Neural cell (in vitro differentiated cells): ENCODE results near the gene CHST13. TPM values are rescaled to one million over a fixed set of nuclear protein-coding genes. Genes with fewer than 3 reads are reported as not detected.

Source experiments
- H2AFZ ChIP-seq: fragments of 200-600, 300-800 bp; sonication (generic), shearing (Covaris generic); 2 replicates; pipeline ENCODE4 v1.6.0; 2014; ENCODE audit warnings: low read depth, mild to moderate bottlenecking, antibody characterized with exemption, low read length, moderate library complexity
- H3F3A ChIP-seq: fragments of 200-600 bp; shearing (Covaris generic); 2 replicates; pipeline ENCODE4 v1.6.1; 2016; ENCODE audit warnings: mild to moderate bottlenecking, moderate library complexity, mixed read lengths, antibody characterized with exemption, low read length; ENCODE audit not compliant: insufficient read depth, poor library complexity, severe bottlenecking
- H3K27ac ChIP-seq: fragments of 200-600, 300-800 bp; sonication (generic), shearing (Covaris generic); 2 replicates; pipeline ENCODE4 v1.5.1; 2014; ENCODE audit warnings: mild to moderate bottlenecking, low read length, moderate library complexity
- H3K27me3 ChIP-seq: fragments of 300-800, 200-600 bp; sonication (generic), shearing (Covaris generic); 2 replicates; pipeline ENCODE4 v1.6.0; 2014; ENCODE audit warnings: mild to moderate bottlenecking, low read depth, low read length, moderate library complexity; ENCODE audit not compliant: insufficient read depth
- H3K36me3 ChIP-seq: fragments of 300-800, 200-600 bp; sonication (generic), shearing (Covaris generic); 2 replicates; pipeline ENCODE4 v1.5.1; 2014; ENCODE audit warnings: mild to moderate bottlenecking, antibody characterized with exemption, low read length, moderate library complexity; ENCODE audit not compliant: insufficient read depth
- H3K4me2 ChIP-seq: fragments of 300-800, 200-600 bp; sonication (generic), shearing (Covaris generic); 2 replicates; pipeline ENCODE4 v1.6.0; 2014; ENCODE audit warnings: mild to moderate bottlenecking, low read length
- H3K4me3 ChIP-seq: fragments of 300-800, 200-600 bp; sonication (generic), shearing (Covaris generic); 2 replicates; pipeline ENCODE4 v1.5.1; 2014; ENCODE audit warnings: mild to moderate bottlenecking, low read length, moderate library complexity
- H3K79me2 ChIP-seq: fragments of 200-600 bp; shearing (Covaris generic); replicated peaks from 2 replicates; pipeline ENCODE4 v1.6.0; 2014; ENCODE audit warnings: mild to moderate bottlenecking, low read length, moderate library complexity; ENCODE audit not compliant: insufficient read depth
- H3K9ac ChIP-seq: fragments of 300-800, 200-600 bp; sonication (generic), shearing (Covaris generic); 2 replicates; pipeline ENCODE4 v1.6.1; 2016; ENCODE audit warnings: mild to moderate bottlenecking, low read length, mixed read lengths
- H3K9me2 ChIP-seq: fragments of 200-600 bp; shearing (Covaris generic); 2 replicates; pipeline ENCODE4 v1.6.1; 2016; ENCODE audit warnings: mild to moderate bottlenecking, low read length, mixed read lengths; ENCODE audit not compliant: insufficient read depth
- H3K9me3 ChIP-seq: fragments of 200-600, 300-800 bp; sonication (generic), shearing (Covaris generic); 2 replicates; pipeline ENCODE4 v1.6.1; 2016; ENCODE audit warnings: mild to moderate bottlenecking, mixed run types, low read length, moderate library complexity, mixed read lengths
- H4K20me1 ChIP-seq: fragments of 200-600 bp; shearing (Covaris generic); 2 replicates; pipeline ENCODE4 v1.6.1; 2016; ENCODE audit warnings: mild to moderate bottlenecking, mixed run types; ENCODE audit not compliant: insufficient read depth
- CTCF ChIP-seq: fragments of 450-650 bp; IDR thresholded peaks from 2 replicates; pipeline ENCODE4 v1.5.1; 2014; ENCODE audit warnings: antibody characterized with exemption, mild to moderate bottlenecking, moderate library complexity; ENCODE audit not compliant: poor library complexity, severe bottlenecking
- EP300 ChIP-seq: fragments of 450-650 bp; conservative IDR thresholded peaks from 2 replicates; pipeline ENCODE4 v1.6.1; 2014; ENCODE audit warnings: antibody characterized with exemption, mild to moderate bottlenecking, moderate library complexity; ENCODE audit not compliant: poor library complexity, severe bottlenecking
- EZH2 ChIP-seq: fragments of 200-600, 300-800 bp; shearing (Covaris generic), sonication (generic); IDR thresholded peaks from 2 replicates; pipeline ENCODE4 v1.6.1; 2014; ENCODE audit warnings: antibody characterized with exemption, low read length, borderline replicate concordance, mild to moderate bottlenecking; ENCODE audit not compliant: insufficient read depth, poor library complexity, severe bottlenecking
- MXI1 ChIP-seq: fragments of 450-650 bp; conservative IDR thresholded peaks from 2 replicates; pipeline ENCODE4 v1.6.1; 2014; ENCODE audit warnings: antibody characterized with exemption, mild to moderate bottlenecking; ENCODE audit not compliant: poor library complexity, severe bottlenecking
- POLR2AphosphoS5 ChIP-seq: IDR thresholded peaks from 2 replicates; pipeline ENCODE4 v1.6.1; 2012
- RAD21 ChIP-seq: fragments of 450-650 bp; conservative IDR thresholded peaks from 2 replicates; pipeline ENCODE4 v1.6.1; 2014; ENCODE audit warnings: antibody characterized with exemption, mild to moderate bottlenecking, moderate library complexity
- REST ChIP-seq: IDR thresholded peaks from 2 replicates; pipeline ENCODE4 v1.6.1; 2012; ENCODE audit warnings: borderline replicate concordance
- SMC3 ChIP-seq: fragments of 450-650 bp; conservative IDR thresholded peaks from 2 replicates; pipeline ENCODE4 v1.6.1; 2014; ENCODE audit warnings: antibody characterized with exemption, mild to moderate bottlenecking, moderate library complexity; ENCODE audit not compliant: poor library complexity
- TAF1 ChIP-seq: IDR thresholded peaks from 2 replicates; pipeline ENCODE4 v1.6.1; 2012; ENCODE audit warnings: low read depth
- polyA plus RNA-seq: library from polyadenylated mRNA; depleted of rRNA; stranded (reverse); fragments of >200 nt; gene quantifications from 2 replicates; pipeline ENCODE4 v1.2.3, GENCODE V29; 2014

CHST13 gene
- polyA plus RNA-seq, 1 donor from 2014 or later = not detected

- no peaks in the 10 kb centered on the region for H3K36me3 ChIP-seq
- H2AFZ ChIP-seq = no peak overlapping the region
- H3K4me3 ChIP-seq = no peak overlapping the region
- H3K4me2 ChIP-seq = no peak overlapping the region
- H3K27ac ChIP-seq = no peak overlapping the region
- TF ChIP-seq POLR2AphosphoS5 = no peak
- TF ChIP-seq EZH2 = no peak
- no peak for TF ChIP-seq RAD21
- TF ChIP-seq REST = no peak
- no peak for TF ChIP-seq EP300
- TF ChIP-seq TAF1 = no peak
- no peak for TF ChIP-seq MXI1
- no peak for TF ChIP-seq CTCF
- no peak for TF ChIP-seq SMC3
- H4K20me1 ChIP-seq = no peaks in the 10 kb centered on the region
- H3F3A ChIP-seq = no peaks in the 10 kb centered on the region
- no peaks in the 10 kb centered on the region for H3K9me3 ChIP-seq
- no peaks in the 10 kb centered on the region for H3K79me2 ChIP-seq
- H3K9ac ChIP-seq = no peak overlapping the region
- no peaks in the 10 kb centered on the region for H3K27me3 ChIP-seq
- no peaks in the 10 kb centered on the region for H3K9me2 ChIP-seq
These were observed 19.6 kb downstream of the CHST13 start for GRCh38 chr3:126543457-126544061.

GRCh38 chr3:126544596-126545281, 20.8 kb downstream of the CHST13 start:
- no peaks in the 10 kb centered on the region for H3K9me2 ChIP-seq
- no peak overlapping the region for H3K27ac ChIP-seq
- H4K20me1 ChIP-seq = no peaks in the 10 kb centered on the region
- no peaks in the 10 kb centered on the region for H3K36me3 ChIP-seq
- no peaks in the 10 kb centered on the region for H3K9me3 ChIP-seq
- no peak overlapping the region for H3K4me3 ChIP-seq
- TF ChIP-seq POLR2AphosphoS5 (no peak), EP300 (no peak), EZH2 (no peak), MXI1 (no peak), REST (no peak), TAF1 (no peak), CTCF (no peak), RAD21 (no peak)
- no peak overlapping the region for H2AFZ ChIP-seq
- no peaks in the 10 kb centered on the region for H3K27me3 ChIP-seq
- no peaks in the 10 kb centered on the region for H3F3A ChIP-seq
- no peak overlapping the region for H3K4me2 ChIP-seq
- no peaks in the 10 kb centered on the region for H3K79me2 ChIP-seq
- no peak overlapping the region for H3K9ac ChIP-seq
